H1 (cell line): ENCODE results near the gene ARHGAP27. TPM values are rescaled to one million over a fixed set of nuclear protein-coding genes. Genes with fewer than 3 reads are reported as not detected.

Source experiments
- CTCF ChIA-PET: fragments of 300-600 bp; sonication (Branson Sonifier 250); formaldehyde crosslinking; loops from one replicate; lab custom pipeline; 2021; ENCODE audit not compliant: partially characterized antibody; lab: Charles Lee
- POLR2A ChIA-PET: fragments of 300-600 bp; sonication (Branson Sonifier 250); formaldehyde crosslinking; loops from one replicate; lab custom pipeline; 2021; ENCODE audit warnings: inconsistent platforms; ENCODE audit not compliant: partially characterized antibody; lab: Charles Lee
- DNase-seq, 2 experiments: peaks; one replicate each; pipeline versions ENCODE4 v3.0.0 to v3.0.0-alpha.2; 2010 to 2022; ENCODE audit warnings: low spot score in 2 of 2, low read depth in 1 of 2, mixed read lengths in 1 of 2
- FAIRE-seq: peaks from 2 replicates; lab custom pipeline; 2011; peaks lifted over from hg19 to GRCh38; lab: Jason Lieb, UNC
- H2AFZ ChIP-seq: 2 replicates; pipeline ENCODE4 v1.8.1; 2012; ENCODE audit warnings: low read length, inconsistent platforms
- H2AK5ac ChIP-seq: 2 replicates; pipeline ENCODE4 v1.6.1; 2013; ENCODE audit warnings: low read depth, low read length
- H2BK120ac ChIP-seq: replicated peaks from 2 replicates; pipeline ENCODE3; 2013; ENCODE audit warnings: low read depth, low read length, inconsistent platforms
- H2BK12ac ChIP-seq: 2 replicates; pipeline ENCODE4 v1.6.1; 2013; ENCODE audit warnings: low read depth, low read length
- H2BK15ac ChIP-seq: 2 replicates; pipeline ENCODE4 v1.6.1; 2013; ENCODE audit warnings: low read length
- H2BK20ac ChIP-seq: 2 replicates; pipeline ENCODE4 v1.6.1; 2013; ENCODE audit warnings: low read length
- H2BK5ac ChIP-seq: 2 replicates; pipeline ENCODE4 v1.6.1; 2013; ENCODE audit warnings: low read depth, low read length
- H3K14ac ChIP-seq: 2 replicates; pipeline ENCODE4 v1.6.1; 2013; ENCODE audit warnings: inconsistent platforms; ENCODE audit not compliant: insufficient read length
- H3K18ac ChIP-seq: 2 replicates; pipeline ENCODE4 v1.6.1; 2013; ENCODE audit warnings: low read length; ENCODE audit errors: extremely low read depth
- H3K23ac ChIP-seq: 2 replicates; pipeline ENCODE4 v1.6.1; 2013; ENCODE audit warnings: inconsistent platforms; ENCODE audit not compliant: insufficient read length
- H3K23me2 ChIP-seq: 2 replicates; pipeline ENCODE4 v1.6.1; 2013; ENCODE audit warnings: low read depth, low read length
- H3K27ac ChIP-seq: 2 replicates; pipeline ENCODE4 v1.6.1; 2011; ENCODE audit warnings: low read depth, low read length, inconsistent platforms
- H3K27me3 ChIP-seq, 4 experiments: replicated peaks in 1 of 4; 1 replicate in 1 of 4; 2 replicates in 3 of 4; pipeline versions ENCODE4 v1.6.1 to v1.8.1; 2011 to 2013; ENCODE audit warnings: low read length in 3 of 4, mild to moderate bottlenecking in 3 of 4, inconsistent platforms in 2 of 4, mixed read lengths in 2 of 4, moderate library complexity in 1 of 4; ENCODE audit not compliant: control insufficient read depth in 3 of 4, insufficient read depth in 3 of 4; ENCODE audit errors: extremely low read depth in 1 of 4
- H3K36me3 ChIP-seq, 4 experiments: 2 replicates each; pipeline versions ENCODE4 v1.6.1 to v1.8.1; 2011 to 2013; ENCODE audit warnings: mild to moderate bottlenecking in 4 of 4, low read length in 3 of 4, moderate library complexity in 2 of 4, control low read depth in 1 of 4, inconsistent platforms in 1 of 4; ENCODE audit not compliant: insufficient read depth in 4 of 4, control insufficient read depth in 2 of 4
- H3K4ac ChIP-seq: replicated peaks from 2 replicates; pipeline ENCODE3; 2013; ENCODE audit warnings: low read length, low read depth, mixed read lengths, inconsistent platforms; ENCODE audit not compliant: insufficient read length
- H3K4me1 ChIP-seq, 4 experiments: replicated peaks in 1 of 4; 1 replicate in 1 of 4; 2 replicates in 3 of 4; pipeline versions ENCODE4 v1.6.1 to v1.8.1; 2011 to 2013; ENCODE audit warnings: low read length in 3 of 4, inconsistent platforms in 2 of 4, mixed read lengths in 1 of 4; ENCODE audit not compliant: insufficient read depth in 4 of 4, control insufficient read depth in 3 of 4
- H3K4me2 ChIP-seq, 2 experiments: 2 replicates each; pipeline versions ENCODE4 v1.6.1 to v1.8.1; 2011 to 2013; ENCODE audit warnings: low read depth in 2 of 2, low read length in 2 of 2, control low read depth in 1 of 2, inconsistent platforms in 1 of 2, mild to moderate bottlenecking in 1 of 2; ENCODE audit not compliant: insufficient read depth in 1 of 2
- H3K4me3 ChIP-seq, 4 experiments: fragments of 200-600, 300-600 bp in 1 of 4; sonication (generic), shearing (Covaris generic), sonication (Bioruptor Twin) in 1 of 4; 2 replicates each; pipeline versions ENCODE4 v1.5.1 to v1.8.1; 2011 to 2016; ENCODE audit warnings: low read length in 4 of 4, low read depth in 3 of 4, control low read depth in 2 of 4, inconsistent platforms in 2 of 4, mild to moderate bottlenecking in 2 of 4, mixed read lengths in 1 of 4, moderate library complexity in 1 of 4; ENCODE audit not compliant: insufficient read depth in 2 of 4; ENCODE audit errors: extremely low read depth in 1 of 4
- H3K56ac ChIP-seq: replicated peaks from 2 replicates; pipeline ENCODE3; 2013; ENCODE audit warnings: low read depth, mild to moderate bottlenecking, mixed read lengths, low read length, inconsistent platforms; ENCODE audit not compliant: insufficient read length
- H3K79me1 ChIP-seq: 2 replicates; pipeline ENCODE4 v1.6.1; 2013; ENCODE audit warnings: low read depth, low read length, control low read depth
- H3K79me2 ChIP-seq, 2 experiments: 2 replicates each; pipeline versions ENCODE4 v1.6.1 to v1.8.1; 2012 to 2013; ENCODE audit warnings: low read length in 2 of 2, mild to moderate bottlenecking in 2 of 2, inconsistent platforms in 1 of 2; ENCODE audit not compliant: insufficient read depth in 2 of 2, control insufficient read depth in 1 of 2
- H3K9ac ChIP-seq, 4 experiments: replicated peaks in 1 of 4; 1 replicate in 1 of 4; 2 replicates in 3 of 4; pipeline versions ENCODE4 v1.6.1 to v1.8.1; 2011 to 2013; ENCODE audit warnings: low read depth in 3 of 4, low read length in 3 of 4, control low read depth in 2 of 4, mild to moderate bottlenecking in 2 of 4, moderate library complexity in 2 of 4, inconsistent platforms in 1 of 4; ENCODE audit errors: extremely low read depth in 1 of 4
- H3K9me3 ChIP-seq, 2 experiments: 2 replicates each; pipeline versions ENCODE4 v1.6.1 to v1.8.1; 2012 to 2013; ENCODE audit warnings: mild to moderate bottlenecking in 2 of 2, moderate library complexity in 2 of 2, control low read depth in 1 of 2, inconsistent platforms in 1 of 2, low read depth in 1 of 2, low read length in 1 of 2, mixed read lengths in 1 of 2; ENCODE audit not compliant: insufficient read depth in 2 of 2
- H4K20me1 ChIP-seq, 2 experiments: replicated peaks in 1 of 2; 2 replicates each; pipeline versions ENCODE3 to v1.8.1; 2011 to 2013; ENCODE audit warnings: inconsistent platforms in 2 of 2, low read length in 2 of 2, mild to moderate bottlenecking in 1 of 2; ENCODE audit not compliant: insufficient read depth in 2 of 2, control insufficient read depth in 1 of 2
- H4K5ac ChIP-seq: 2 replicates; pipeline ENCODE4 v1.6.1; 2013; ENCODE audit warnings: low read length, low read depth, mixed read lengths, inconsistent platforms; ENCODE audit not compliant: insufficient read length
- H4K8ac ChIP-seq: 2 replicates; pipeline ENCODE4 v1.8.0; 2013; ENCODE audit warnings: mild to moderate bottlenecking, moderate library complexity, low read length, inconsistent platforms; ENCODE audit not compliant: insufficient read depth; ENCODE audit errors: extremely low read depth
- H4K91ac ChIP-seq: replicated peaks from 2 replicates; pipeline ENCODE3; 2013; ENCODE audit warnings: low read length, mixed read lengths, inconsistent platforms; ENCODE audit not compliant: insufficient read length
- EZH2 ChIP-seq: fragments of 200-600 bp; sonication (generic); IDR thresholded peaks from 2 replicates; pipeline ENCODE4 v1.7.1; 2012; ENCODE audit warnings: low read depth, mild to moderate bottlenecking, moderate library complexity, low read length, inconsistent platforms; ENCODE audit not compliant: severe bottlenecking
- KDM1A ChIP-seq: fragments of 200-600, 300-600 bp; sonication (generic); IDR thresholded peaks from 2 replicates; pipeline ENCODE4 v1.7.1; 2016; ENCODE audit warnings: mild to moderate bottlenecking, low read length, borderline replicate concordance
- WGBS, 2 experiments: shearing (Covaris generic) in 1 of 2; methylation state at CpG; one replicate each; pipeline versions ENCODE4 v1.1.6 to v1.1.7; 2013 to 2015; ENCODE audit warnings: low lambda C conversion rate in 2 of 2, mixed read lengths in 2 of 2, inconsistent platforms in 1 of 2, low coverage in 1 of 2, missing lambda C conversion rate in 1 of 2; ENCODE audit not compliant: insufficient replicate concordance in 2 of 2, insufficient coverage in 1 of 2, insufficient read length in 1 of 2; ENCODE audit errors: extremely low coverage in 1 of 2, missing lambda C conversion rate in 1 of 2; 5-methylcytosine and 5-hydroxymethylcytosine counted together
- polyA plus RNA-seq, 7 experiments: library from polyadenylated mRNA; depleted of rRNA in 3 of 7; stranded (reverse) in 5 of 7; unstranded in 2 of 7; fragments of >200 nt in 5 of 7; fragments of 200-250 nt in 2 of 7; gene quantifications; 1 replicate in 5 of 7; 2 replicates in 1 of 7; 4 replicates in 1 of 7; pipeline versions ENCODE4 v1.2.1 to v1.2.3, GENCODE V29; 2011 to 2013; ENCODE audit warnings: missing spikeins in 2 of 7, mixed read lengths in 2 of 7
- total RNA-seq: library from RNA; stranded (reverse); fragmentation: NEBNext Ultra II Directional; extraction: Animal tissue kit (Norgen Biotek cat#: 25700); gene quantifications from 2 replicates; pipeline ENCODE4 v1.2.1, GENCODE V29; 2021

The ARHGAP27 gene
- total and polyA plus RNA-seq, 2 of the 8 experiments (the other 6 are each of a cell fraction or from before 2014, with no cell fraction given) = 11.6 to 13.1 TPM

- Histone ChIP-seq H2BK5ac (no peak overlapping the region), H3K4ac (no peak overlapping the region), H4K20me1 (no peaks in the 10 kb centered on the region), H3K4me3 (no peak overlapping the region), H3K9ac (no peak overlapping the region), H3K9me3 (no peaks in the 10 kb centered on the region), H3K23me2 (no peaks in the 10 kb centered on the region; the same call in 1 of the 2 replicates), H4K8ac (no peak overlapping the region), H3K36me3 (no peaks in the 10 kb centered on the region), H2AFZ (no peak overlapping the region), H3K79me2 (no peaks in the 10 kb centered on the region), H3K4me2 (no peak overlapping the region), H2BK120ac (no peak overlapping the region), H3K18ac (no peak overlapping the region), H3K23ac (no peak overlapping the region), H3K27ac (no peak overlapping the region), H2AK5ac (no peak overlapping the region), H4K91ac (no peak overlapping the region), H2BK20ac (0 out of 2 replicates have a peak overlapping the region, but pooled peaks have one; percentile 56), H3K56ac (no peak overlapping the region), H4K5ac (no peak overlapping the region), H2BK15ac (0 out of 2 replicates have a peak overlapping the region, but pooled peaks have one; percentile 8), H2BK12ac (no peak overlapping the region), H3K4me1 (peaks cover 0 to 13% (median 8%) of the 10 kb centered on the region in 4 experiments; a peak in 3 of 7 replicates), H3K79me1 (no peaks in the 10 kb centered on the region), H3K14ac (no peak overlapping the region), H3K27me3 (peaks cover 0 to 5% (median 0%) of the 10 kb centered on the region in 4 experiments; a peak in 2 of 7 replicates)
- TF ChIP-seq KDM1A (peak; percentile 71; the same call in 1 of the 2 replicates), EZH2 (no peak)
- 88% methylated on average over 3 of the region's 3 CpGs; no CpG with 5 or more reads in 1 of the 2 experiments for WGBS, 2 experiments
- ChIA-PET POLR2A (interaction anchor here (0.9 to 2.1 kb wide), 4 partner anchors 8 to 239 kb away, joined by 3 to 5 read pairs (median 4); partner anchors contain the start of genes HEXIM1 and MAP3K14), CTCF (interaction anchor here (0.8 to 21.9 kb wide), 13 partner anchors 11 to 168 kb away, joined by 3 to 579 read pairs (median 5); partner anchors contain the start of genes ARHGAP27 and SPATA32)
- DNase-seq (no peak), FAIRE-seq (no peak)
Observed at GRCh38 chr17:45387739-45388138, 44.9 kb downstream of the ARHGAP27 start.
